CD14-positive monocyte (primary cell): ENCODE data around the gene SUCLG1. TPM values are rescaled to one million over a fixed set of nuclear protein-coding genes. Genes with fewer than 3 reads are reported as not detected.

ENCODE experiments used
- DNase-seq, 3 donors: peaks; one replicate each; pipeline ENCODE4 v3.0.0-alpha.2; 2011 to 2022
- H2AFZ ChIP-seq: 2 replicates; pipeline ENCODE4 v1.6.0; 2012; ENCODE audit warnings: mild to moderate bottlenecking, low read depth, low read length, inconsistent platforms; ENCODE audit not compliant: insufficient read depth, poor library complexity, severe bottlenecking
- H3K27ac ChIP-seq, 2 donors: 1 replicate in 1 of 2; 2 replicates in 1 of 2; pipeline ENCODE4 v1.5.1; 2012 to 2013; ENCODE audit warnings: low read length in 2 of 2, control low read depth in 1 of 2, inconsistent platforms in 1 of 2, low read depth in 1 of 2, mild to moderate bottlenecking in 1 of 2
- H3K27me3 ChIP-seq, 2 donors: one replicate each; pipeline versions ENCODE4 v1.6.0 to v1.6.1; 2011 to 2013; ENCODE audit warnings: low read length in 2 of 2; ENCODE audit not compliant: control insufficient read depth in 2 of 2, insufficient read depth in 2 of 2
- H3K36me3 ChIP-seq, 2 donors: replicated peaks in 1 of 2; 1 replicate in 1 of 2; 2 replicates in 1 of 2; pipeline versions ENCODE4 v1.5.1 to v1.6.1; 2012 to 2013; ENCODE audit warnings: low read length in 2 of 2, control low read depth in 1 of 2, inconsistent platforms in 1 of 2, mild to moderate bottlenecking in 1 of 2; ENCODE audit not compliant: insufficient read depth in 2 of 2, control insufficient read depth in 1 of 2
- H3K4me1 ChIP-seq, 2 donors: 1 replicate in 1 of 2; 2 replicates in 1 of 2; pipeline versions ENCODE4 v1.5.1 to v1.6.1; 2012 to 2013; ENCODE audit warnings: low read length in 2 of 2, control low read depth in 1 of 2, inconsistent platforms in 1 of 2, mild to moderate bottlenecking in 1 of 2, moderate library complexity in 1 of 2; ENCODE audit not compliant: insufficient read depth in 2 of 2, control insufficient read depth in 1 of 2
- H3K4me2 ChIP-seq: replicated peaks from 2 replicates; pipeline ENCODE3; 2012; ENCODE audit warnings: low read length, moderate library complexity, mild to moderate bottlenecking; ENCODE audit not compliant: poor library complexity, severe bottlenecking; ENCODE audit errors: extremely low read depth
- H3K4me3 ChIP-seq, 3 experiments: fragments of 200-600 bp in 1 of 3; sonication (generic) in 1 of 3; replicated peaks in 1 of 3; 1 replicate in 2 of 3; 2 replicates in 1 of 3; pipeline ENCODE4 v1.5.1; 2011 to 2013; ENCODE audit warnings: low read length in 3 of 3, mild to moderate bottlenecking in 3 of 3, control low read depth in 2 of 3, low read depth in 2 of 3, inconsistent platforms in 1 of 3, moderate library complexity in 1 of 3
- H3K79me2 ChIP-seq: 2 replicates; pipeline ENCODE4 v1.6.0; 2012; ENCODE audit warnings: mild to moderate bottlenecking, control low read depth, inconsistent platforms, low read length, moderate library complexity; ENCODE audit not compliant: insufficient read depth
- H3K9ac ChIP-seq: 2 replicates; pipeline ENCODE4 v1.6.0; 2017; ENCODE audit warnings: low read length, mild to moderate bottlenecking; ENCODE audit not compliant: insufficient read depth, poor library complexity, severe bottlenecking
- H3K9me3 ChIP-seq, 2 donors: replicated peaks in 1 of 2; 1 replicate in 1 of 2; 2 replicates in 1 of 2; pipeline versions ENCODE4 v1.5.1 to v1.6.1; 2012 to 2013; ENCODE audit warnings: low read length in 2 of 2, control low read depth in 1 of 2; ENCODE audit not compliant: control insufficient read depth in 1 of 2, insufficient read depth in 1 of 2
- H4K20me1 ChIP-seq: 2 replicates; pipeline ENCODE4 v1.6.0; 2012; ENCODE audit warnings: mild to moderate bottlenecking, low read length, control low read depth, moderate library complexity; ENCODE audit not compliant: insufficient read depth
- H3K27ac Mint-ChIP-seq, 7 donors: one replicate each; pipeline ENCODE4 v1.8.0; 2020; ENCODE audit warnings: mild to moderate bottlenecking in 7 of 7, mixed read lengths in 7 of 7, moderate library complexity in 6 of 7, inconsistent platforms in 2 of 7
- H3K27me3 Mint-ChIP-seq, 3 donors: one replicate each; pipeline ENCODE4 v1.8.0; 2021 to 2022; ENCODE audit warnings: low read depth in 3 of 3, mild to moderate bottlenecking in 3 of 3, mixed read lengths in 3 of 3, moderate library complexity in 3 of 3, inconsistent platforms in 1 of 3
- H3K36me3 Mint-ChIP-seq, 2 donors: one replicate each; pipeline ENCODE4 v1.8.0; 2020; ENCODE audit warnings: mixed read lengths in 2 of 2, inconsistent platforms in 1 of 2, mild to moderate bottlenecking in 1 of 2
- H3K4me1 Mint-ChIP-seq: one replicate; pipeline ENCODE4 v1.8.0; 2020; ENCODE audit warnings: mild to moderate bottlenecking, mixed read lengths
- H3K4me3 Mint-ChIP-seq, 2 donors: one replicate each; pipeline ENCODE4 v1.8.0; 2020; ENCODE audit warnings: mild to moderate bottlenecking in 2 of 2, mixed read lengths in 2 of 2, moderate library complexity in 1 of 2
- H3K9me3 Mint-ChIP-seq, 7 donors: one replicate each; pipeline ENCODE4 v1.8.0; 2020 to 2022; ENCODE audit warnings: mixed read lengths in 7 of 7, mild to moderate bottlenecking in 6 of 7, moderate library complexity in 6 of 7, inconsistent platforms in 2 of 7
- CTCF ChIP-seq: fragments of 200-600 bp; IDR thresholded peaks from one replicate; pipeline ENCODE4 v1.8.0; 2022; ENCODE audit warnings: antibody characterized with exemption, mild to moderate bottlenecking
- WGBS: methylation state at CpG from one replicate; pipeline ENCODE4 v1.1.5; 2013; ENCODE audit warnings: missing lambda C conversion rate; ENCODE audit not compliant: insufficient coverage; 5-methylcytosine and 5-hydroxymethylcytosine counted together
- intact Hi-C, 2 donors: fragments of 100-400 bp; cut with micrococcal nuclease; formaldehyde crosslinking; loops; one replicate each; pipeline versions ENCODE4 v1.15.0 to v1.15.1; 2023
- polyA plus RNA-seq, 3 donors: library from polyadenylated mRNA; depleted of rRNA in 1 of 3; unstranded in 2 of 3; stranded (reverse) in 1 of 3; fragments of 300-500 nt in 2 of 3; fragments of >200 nt in 1 of 3; fragmentation: Illumina TruSeq in 2 of 3; gene quantifications; 1 replicate in 2 of 3; 2 replicates in 1 of 3; pipeline ENCODE4 v1.2.3, GENCODE V29; 2012 to 2021

The SUCLG1 gene
- polyA plus RNA-seq, 3 donors: 24.9 to 114 (median 98.9) TPM

- Histone ChIP-seq H3K9me3 (no peaks in the 10 kb centered on the region), H3K79me2 (no peaks in the 10 kb centered on the region), H3K4me2 (no peak overlapping the region), H3K27ac (no peak overlapping the region), H2AFZ (no peak overlapping the region), H3K27me3 (no peaks in the 10 kb centered on the region), H3K36me3 (peaks cover 60 to 73% of the 10 kb centered on the region in 2 donors), H3K4me1 (no peaks in the 10 kb centered on the region), H3K4me3 (no peak overlapping the region), H3K9ac (no peak overlapping the region), H4K20me1 (no peaks in the 10 kb centered on the region)
- WGBS: 75% methylated on average over 1 of the region's 3 CpGs
- H3K9me3 Mint-ChIP-seq: no peaks in the 10 kb centered on the region
- no peak for DNase-seq
- H3K4me1 Mint-ChIP-seq: peaks cover 7% of the 10 kb centered on the region
- no peak overlapping the region for H3K27ac Mint-ChIP-seq
- peaks cover 60 to 69% of the 10 kb centered on the region in 2 donors for H3K36me3 Mint-ChIP-seq
- no peak overlapping the region for H3K4me3 Mint-ChIP-seq
- intact Hi-C loops: no loop called here
- H3K27me3 Mint-ChIP-seq: peaks cover 0 to 2% (median 1%) of the 10 kb centered on the region in 3 donors
- TF ChIP-seq CTCF: no peak
Observed at GRCh38 chr2:84425310-84425709, 33.8 kb downstream of the SUCLG1 start.

GRCh38 chr2:84424152-84424551 lies 34.9 kb downstream of the SUCLG1 start:
- Mint-ChIP-seq H3K27ac (no peak overlapping the region), H3K36me3 (peaks cover 49 to 57% of the 10 kb centered on the region in 2 donors)
- H3K9ac ChIP-seq: no peak overlapping the region

More at GRCh38 chr2:84424152-84424551, 34.9 kb downstream of the SUCLG1 start:
- no peak for DNase-seq
- no peaks in the 10 kb centered on the region for H3K9me3 ChIP-seq
- H3K79me2 ChIP-seq: no peaks in the 10 kb centered on the region
- no peak overlapping the region for H3K27ac ChIP-seq
- no peak overlapping the region for H2AFZ ChIP-seq
- TF ChIP-seq CTCF: peak; percentile 43
- peaks cover 48 to 61% of the 10 kb centered on the region in 2 donors for H3K36me3 ChIP-seq
- intact Hi-C loops: no loop called here
- no peak overlapping the region for H3K4me2 ChIP-seq
- peaks cover 1 to 2% (median 1%) of the 10 kb centered on the region in 3 donors for H3K27me3 Mint-ChIP-seq
- no peaks in the 10 kb centered on the region for H3K27me3 ChIP-seq
- H3K4me3 Mint-ChIP-seq: no peak overlapping the region
- H3K9me3 Mint-ChIP-seq: no peaks in the 10 kb centered on the region
- no peak overlapping the region for H3K4me3 ChIP-seq
- H3K4me1 Mint-ChIP-seq: peaks cover 7% of the 10 kb centered on the region
- no peaks in the 10 kb centered on the region for H3K4me1 ChIP-seq
- H4K20me1 ChIP-seq: no peaks in the 10 kb centered on the region
